Heart left ventricle (tissue), 13 donors: ENCODE measurements around the gene ELOVL2.

ENCODE experiments used
- CTCF ChIP-seq, 12 donors: fragments of 200-600 bp; sonication (generic) in 4 of 12; IDR thresholded peaks; one replicate each; pipeline versions ENCODE4 v1.5.0 to v1.8.0; 2018 to 2022; ENCODE audit warnings: antibody characterized with exemption in 12 of 12, mild to moderate bottlenecking in 5 of 12
- POLR2A ChIP-seq, 2 donors: fragments of 450-650 bp; IDR thresholded peaks; one replicate each; pipeline ENCODE4 v1.6.1; 2017; ENCODE audit warnings: antibody characterized with exemption in 2 of 2, mild to moderate bottlenecking in 2 of 2, moderate library complexity in 2 of 2
- donor health status: ischemic (EF 13 %, LVEDD 7.1; RV severe dilation, severe dysfunction).
- donor health status: DM: no; HTN: yes; CAD: no.
- donor health status: DM: no; HTN: no; CAD: no.
- donor health status: ischemic (EF 25% LVEDD 6.9; RV normal size, moderate dysfunction).
- donor health status: ischemic (EF 25% LVEDD 5.7; RV mildly dilated, moderate dysfunction).
- donor health status: ischemic (EF 35%, LVEDD 5.7; RV mildly dilated, moderate dysfunction).
- donor health status: nonischemic (EF 11% LVEDD 7.7; RV severe dilation, severe dysfunction).
- donor health status: DM: yes; HTN: yes; CAD: no.
- donor health status: PGD.
- donor health status: ischemic (EF 29% LVEDD 5.4; RV normal size, mild dysfunction).
- donor health status: nonischemic (EF 23%, LVEDD 6.1; RV moderate dilation, normal function).

- TF ChIP-seq CTCF (IDR thresholded peaks at IDR 0.05) (no peak), POLR2A (IDR thresholded peaks at IDR 0.05) (no peak)
Observed at GRCh38 chr6:10972196-10972595, 71.9 kb downstream of the ELOVL2 start.
